ENCODE measurements around the gene PCNX3. TPM values are rescaled to one million over a fixed set of nuclear protein-coding genes. Genes with fewer than 3 reads are reported as not detected.
"Not testable (repeated sequence)": the region's sequence is repeated elsewhere in the genome, so short reads cannot be mapped to it uniquely, and the experiment has no call there.

PCNX3 gene
- total RNA-seq, 2 experiments from 2014 or later, result 29.8 to 32.1 TPM

DNA sequence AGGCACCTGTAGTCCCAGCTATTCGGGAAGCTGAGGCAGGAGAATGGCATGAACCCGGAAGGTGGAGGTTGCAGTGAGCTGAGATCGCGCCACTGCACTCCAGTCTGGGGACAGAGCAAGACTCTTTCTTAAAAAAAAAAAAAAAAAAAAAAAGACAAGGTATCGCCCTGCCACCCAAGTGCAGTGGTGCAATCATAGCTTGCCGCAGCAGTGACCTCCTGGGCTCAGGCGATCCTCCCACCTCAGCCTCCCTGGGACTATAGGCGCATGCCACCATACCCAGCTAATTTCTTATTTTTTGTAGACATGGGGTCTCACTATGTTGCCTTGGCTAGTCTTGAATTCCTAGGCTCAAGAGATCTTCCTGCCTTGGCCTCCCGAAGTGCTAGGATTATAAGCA, 45.3 kb downstream of the PCNX3 start:
- ChIA-PET CTCF (interaction anchor here (0.8 kb wide), 1 partner anchor 22 kb away, joined by 3 read pairs; no protein-coding TSS in a partner anchor), POLR2A (interaction anchor here (0.6 kb wide), 1 partner anchor 157 kb away, joined by 3 read pairs; no protein-coding TSS in a partner anchor)
- intact Hi-C loops (cut with micrococcal nuclease); DNase-seq; H3K27me3 Mint-ChIP-seq; H3K9me3 Mint-ChIP-seq: not testable (repeated sequence)
- Mint-ChIP-seq H3K4me3 (peak overlapping the region; percentile 85), H3K27ac (peak overlapping the region; percentile 88), H3K36me3 (peaks cover 48% of the 10 kb centered on the region), H3K4me1 (ENCODE audit: low read depth) (peaks cover 55% of the 10 kb centered on the region)

DNA sequence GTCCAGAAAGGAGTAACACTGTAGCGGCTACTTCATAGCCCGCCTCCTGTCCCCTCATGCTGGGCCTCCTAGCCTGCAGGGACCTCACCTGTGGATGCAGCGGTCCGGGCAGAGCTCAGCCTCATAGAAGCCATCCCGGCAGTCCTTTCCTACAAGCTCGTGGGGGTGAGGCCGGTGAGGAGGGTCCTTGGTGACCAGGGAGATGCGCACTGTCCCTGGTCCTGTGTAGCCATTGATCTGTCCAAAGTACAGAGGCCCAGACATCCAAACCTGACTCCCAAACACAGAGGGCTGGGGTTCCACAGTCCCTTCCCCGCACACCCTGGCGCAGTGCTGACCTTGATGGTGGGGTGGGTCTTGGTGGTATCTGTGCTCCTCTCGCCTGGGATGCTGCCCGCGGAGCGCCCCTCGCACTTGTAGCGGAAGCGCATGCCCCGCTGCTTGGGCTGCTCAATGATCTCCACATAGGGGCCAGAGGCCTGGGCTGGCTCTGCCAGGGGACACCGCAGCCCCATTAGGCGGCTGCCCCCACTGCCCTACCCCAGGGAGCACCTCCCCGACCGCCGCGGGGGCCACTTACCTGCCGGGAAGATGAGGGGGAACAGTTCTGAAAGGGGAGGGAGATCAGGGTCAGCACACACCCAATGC, 46.1 kb downstream of the PCNX3 start:
- Mint-ChIP-seq H3K4me1 (ENCODE audit: low read depth) (peaks cover 48% of the 10 kb centered on the region), H3K9me3 (no peaks in the 10 kb centered on the region), H3K27ac (peak overlapping the region; percentile 88), H3K36me3 (peaks cover 41% of the 10 kb centered on the region), H3K27me3 (no peaks in the 10 kb centered on the region), H3K4me3 (peak overlapping the region; percentile 85)
- ChIA-PET POLR2A (interaction anchor here (0.5 to 2.4 kb wide), 6 partner anchors 9 to 321 kb away, joined by 3 to 28 read pairs (median 4); partner anchors contain the start of gene PCNX3), CTCF (interaction anchor here (0.8 to 1.1 kb wide), 3 partner anchors 9 to 198 kb away, joined by 3 read pairs; partner anchors contain the start of gene MUS81)
- DNase-seq, result no peak
- intact Hi-C loops (cut with micrococcal nuclease), result loop anchor here (2.0 kb wide), 1 partner anchor 279 kb away; the partner anchor contains the start of gene SLC25A45

DNA sequence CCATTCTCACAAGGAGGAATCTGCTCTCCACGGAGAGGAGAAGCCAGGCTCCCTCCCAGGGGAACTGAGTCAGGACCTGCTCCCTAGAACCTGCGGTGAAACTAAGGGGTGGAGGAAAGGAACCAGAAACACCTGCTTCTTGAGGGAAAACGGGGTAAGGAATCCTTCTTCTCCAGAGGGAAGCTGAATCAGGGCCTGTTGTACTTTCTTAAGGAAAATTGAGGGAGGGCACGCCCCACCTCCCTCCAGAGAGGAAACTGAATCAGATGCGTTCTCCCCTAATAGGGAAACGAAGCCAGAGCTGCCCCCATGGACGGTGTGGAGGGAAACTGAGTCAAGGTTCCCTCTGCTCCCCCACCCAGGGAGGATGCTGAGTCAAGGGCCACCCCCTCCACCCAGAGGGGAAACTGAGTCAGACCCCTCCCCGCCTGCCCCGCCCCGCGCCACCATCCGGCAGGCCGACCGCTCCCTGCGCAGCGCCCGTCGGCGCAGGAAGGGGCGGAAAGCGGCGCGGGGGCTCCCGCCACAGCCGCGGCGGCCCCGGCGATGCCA, 46.7 kb downstream of the PCNX3 start:
- POLR2A ChIA-PET, result interaction anchor here (1.0 to 2.4 kb wide), 11 partner anchors 9 to 256 kb away, joined by 3 to 28 read pairs (median 4); partner anchors contain the start of genes MUS81 and PCNX3
- CTCF ChIA-PET, result interaction anchor here (0.6 to 1.6 kb wide), 8 partner anchors 8 to 360 kb away, joined by 3 to 8 read pairs (median 3); partner anchors contain the start of genes FIBP, MUS81 and PCNX3
- Mint-ChIP-seq H3K27me3 (no peaks in the 10 kb centered on the region), H3K9me3 (no peaks in the 10 kb centered on the region), H3K4me3 (peak overlapping the region; percentile 85), H3K27ac (peak overlapping the region; percentile 88), H3K4me1 (ENCODE audit: low read depth) (peaks cover 42% of the 10 kb centered on the region), H3K36me3 (peaks cover 35% of the 10 kb centered on the region)
- intact Hi-C loops (cut with micrococcal nuclease), result loop anchor here (2.0 kb wide), 1 partner anchor 280 kb away; the partner anchor contains the start of gene SLC25A45
- DNase-seq, result no peak

DNA sequence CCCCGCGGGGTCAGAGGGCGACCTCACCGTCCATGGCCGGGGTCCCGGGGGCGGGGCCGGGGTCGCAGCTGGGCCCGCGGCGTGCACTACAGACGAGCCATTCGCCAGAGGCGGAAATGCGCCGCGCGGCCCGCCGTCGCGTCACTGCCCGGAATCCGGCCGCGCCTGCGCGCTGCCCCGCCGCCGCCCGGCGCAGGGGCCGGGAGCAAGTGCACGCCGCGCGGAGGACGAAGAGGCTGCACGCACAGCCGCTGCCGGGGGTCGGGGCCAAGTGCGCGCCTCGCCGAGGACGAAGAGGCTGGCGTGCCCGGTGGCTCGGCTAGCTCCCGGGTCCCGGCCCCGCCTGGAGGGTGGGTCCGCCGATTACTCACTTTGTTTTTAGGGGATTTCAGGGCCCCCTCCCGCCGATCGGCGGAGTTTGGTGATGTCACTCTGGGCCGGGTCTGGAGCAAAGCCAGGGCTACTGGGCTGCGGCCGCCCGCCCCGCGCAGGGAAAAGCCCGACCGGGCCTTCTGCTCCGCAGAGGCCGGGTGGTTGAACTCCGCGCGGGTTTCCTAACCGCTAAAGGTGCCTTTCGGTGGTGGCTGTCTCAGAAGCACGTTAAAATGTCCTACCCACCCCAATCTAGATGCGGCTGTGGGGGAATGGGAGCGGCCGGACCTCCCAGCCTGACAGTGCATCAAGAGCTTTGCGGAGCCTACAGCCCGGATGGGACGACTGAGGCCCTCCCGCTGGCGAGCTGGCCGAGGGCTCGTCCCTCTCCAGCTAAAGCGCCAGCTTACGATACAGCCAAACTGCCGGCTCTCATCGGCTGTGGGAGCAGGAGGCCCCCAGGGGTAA, 47.4 kb downstream of the PCNX3 start, which contains the start of gene RELA:
TSS of gene RELA (minus strand) at position 118 of the 840 bp plus-strand sequence. CDS start at position 34, 84 bp downstream.
- H3K36me3 Mint-ChIP-seq, result peaks cover 30% of the 10 kb centered on the region

DNA sequence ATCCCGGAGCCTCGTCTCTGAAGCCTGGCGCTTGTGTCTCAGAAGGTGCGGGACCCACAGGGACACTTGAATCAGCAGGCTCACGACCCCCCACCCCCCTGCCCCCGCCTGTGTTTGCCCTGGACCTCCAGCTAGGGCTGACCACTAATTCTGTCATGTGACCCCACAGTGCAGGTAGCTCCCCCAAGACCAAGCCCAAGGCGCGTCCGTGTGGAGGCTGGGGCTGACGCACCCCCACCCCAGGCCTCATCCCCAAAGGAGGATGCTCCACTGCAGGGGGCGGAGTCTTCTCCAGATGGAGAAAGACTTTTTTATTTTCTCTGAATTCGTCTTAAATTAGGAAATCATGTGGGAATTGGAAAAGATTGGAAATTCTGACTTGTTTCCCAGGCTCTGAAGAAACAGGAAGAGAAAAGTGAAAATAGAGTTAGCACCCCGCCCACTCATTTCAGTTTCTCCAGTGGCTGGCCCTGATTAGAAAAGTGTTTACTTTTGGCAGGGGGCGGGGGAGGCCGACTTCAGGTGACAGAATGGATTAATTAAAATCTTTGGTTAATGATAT, 48.1 kb downstream of the PCNX3 start:
- H3K4me1 Mint-ChIP-seq (ENCODE audit: low read depth), result peaks cover 34% of the 10 kb centered on the region
- H3K36me3 Mint-ChIP-seq, result peaks cover 26% of the 10 kb centered on the region
- H3K27me3 Mint-ChIP-seq, result no peaks in the 10 kb centered on the region
- H3K27ac Mint-ChIP-seq, result peak overlapping the region; percentile 95
- peak overlapping the region; percentile 82 for H3K4me3 Mint-ChIP-seq
- intact Hi-C loops (cut with micrococcal nuclease), result loop anchor here (1.0 to 2.0 kb wide), 4 partner anchors 10 to 281 kb away; partner anchors contain the start of genes PCNX3, SIPA1 and SLC25A45
- CTCF ChIA-PET, result interaction anchor here (0.9 to 1.6 kb wide), 10 partner anchors 9 to 227 kb away, joined by 3 to 8 read pairs (median 4); partner anchors contain the start of genes CCDC85B and PCNX3
- DNase-seq, result peak; percentile 68
- POLR2A ChIA-PET, result interaction anchor here (0.6 to 2.4 kb wide), 9 partner anchors 11 to 1576 kb away, joined by 3 to 28 read pairs (median 5); partner anchors contain the start of genes MUS81, NEAT1 and PCNX3
- no peaks in the 10 kb centered on the region for H3K9me3 Mint-ChIP-seq

More for the DNA sequence above, 47.4 kb downstream of the PCNX3 start, which contains the start of gene RELA:
- Mint-ChIP-seq H3K27ac (peak within 1 kb of the TSS; percentile 95), H3K9me3 (no peaks in the 10 kb centered on the region), H3K27me3 (no peaks in the 10 kb centered on the region), H3K4me3 (peak within 1 kb of the TSS; percentile 85), H3K4me1 (ENCODE audit: low read depth) (peaks cover 38% of the 10 kb centered on the region)
- ChIA-PET CTCF (interaction anchor here (0.6 to 1.6 kb wide), 12 partner anchors 9 to 359 kb away, joined by 3 to 8 read pairs (median 3); partner anchors contain the start of genes CCDC85B, FIBP and PCNX3), POLR2A (interaction anchor here (0.5 to 2.4 kb wide), 13 partner anchors 10 to 255 kb away, joined by 3 to 28 read pairs (median 4); partner anchors contain the start of genes MUS81 and PCNX3)
- intact Hi-C loops (cut with micrococcal nuclease), result loop anchor here (1.0 to 2.0 kb wide), 4 partner anchors 10 to 280 kb away; partner anchors contain the start of genes PCNX3, SIPA1 and SLC25A45
- peak; percentile 95 for DNase-seq

DNA sequence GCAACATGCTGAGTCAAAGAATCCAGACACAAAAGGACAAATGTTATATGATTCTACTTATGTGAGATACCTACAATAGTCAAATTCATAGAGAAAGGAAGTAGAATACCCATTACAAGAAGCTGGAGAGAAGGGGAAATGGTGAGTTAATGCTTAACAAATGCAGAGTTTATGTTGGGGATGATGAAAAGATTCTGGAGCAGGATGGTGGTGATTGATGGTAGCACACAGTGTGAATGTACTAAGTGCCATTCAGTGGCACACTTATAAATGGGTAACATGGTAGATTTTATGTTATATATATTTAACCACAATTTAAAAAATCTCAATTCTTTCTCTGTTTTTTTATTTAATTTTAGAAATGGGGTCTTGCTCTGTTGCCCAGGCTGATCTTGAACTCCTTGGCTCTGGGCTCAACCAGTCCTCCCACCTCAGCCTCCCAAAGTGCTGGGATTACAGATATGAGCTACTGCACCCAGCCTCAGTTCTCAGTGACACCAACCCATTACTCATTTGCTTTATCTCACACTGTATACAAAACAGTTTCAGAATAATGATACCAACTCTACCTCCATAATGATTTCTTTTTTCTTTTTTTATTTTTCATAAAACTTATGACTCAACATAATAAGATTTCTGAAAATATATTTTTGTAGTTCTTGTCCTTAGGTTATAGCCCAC, 56.7 kb downstream of the PCNX3 start:
- Mint-ChIP-seq H3K4me1 (ENCODE audit: low read depth) (peaks cover 3% of the 10 kb centered on the region), H3K27me3 (no peaks in the 10 kb centered on the region), H3K9me3 (no peaks in the 10 kb centered on the region), H3K36me3 (no peaks in the 10 kb centered on the region), H3K27ac (no peak overlapping the region), H3K4me3 (no peak overlapping the region)
- DNase-seq, result no peak
- intact Hi-C loops (cut with micrococcal nuclease), result no loop called here
- ChIA-PET POLR2A (no interaction called here), CTCF (interaction anchor here (0.6 to 1.4 kb wide), 2 partner anchors 9 to 107 kb away, joined by 3 read pairs; no protein-coding TSS in a partner anchor)

DNA sequence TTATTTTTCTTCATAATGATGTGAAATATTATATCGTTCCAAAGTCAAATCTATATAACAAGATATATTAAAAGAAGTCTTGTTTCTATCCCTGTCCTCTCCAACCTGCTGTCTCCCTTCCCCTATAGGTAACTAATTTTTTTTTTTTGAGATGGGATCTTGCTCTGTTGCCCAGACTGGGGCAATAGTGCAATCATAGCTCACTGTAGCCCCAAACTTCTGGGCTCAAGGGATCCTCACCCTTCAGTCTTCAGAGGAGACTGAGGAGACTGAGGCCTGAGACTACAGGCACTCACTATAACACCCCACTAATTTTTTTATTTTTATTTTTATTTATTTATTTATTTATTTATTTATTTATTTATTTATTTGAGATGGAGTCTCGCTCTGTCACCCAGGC, 57.4 kb downstream of the PCNX3 start:
- Mint-ChIP-seq H3K27ac (no peak overlapping the region), H3K27me3 (no peaks in the 10 kb centered on the region), H3K36me3 (no peaks in the 10 kb centered on the region), H3K4me3 (no peak overlapping the region), H3K9me3 (no peaks in the 10 kb centered on the region), H3K4me1 (ENCODE audit: low read depth) (peaks cover 3% of the 10 kb centered on the region)
- ChIA-PET POLR2A (no interaction called here), CTCF (interaction anchor here (0.6 kb wide), 1 partner anchor 9 kb away, joined by 3 read pairs; no protein-coding TSS in a partner anchor)
- no peak for DNase-seq
- intact Hi-C loops (cut with micrococcal nuclease), result no loop called here

DNA sequence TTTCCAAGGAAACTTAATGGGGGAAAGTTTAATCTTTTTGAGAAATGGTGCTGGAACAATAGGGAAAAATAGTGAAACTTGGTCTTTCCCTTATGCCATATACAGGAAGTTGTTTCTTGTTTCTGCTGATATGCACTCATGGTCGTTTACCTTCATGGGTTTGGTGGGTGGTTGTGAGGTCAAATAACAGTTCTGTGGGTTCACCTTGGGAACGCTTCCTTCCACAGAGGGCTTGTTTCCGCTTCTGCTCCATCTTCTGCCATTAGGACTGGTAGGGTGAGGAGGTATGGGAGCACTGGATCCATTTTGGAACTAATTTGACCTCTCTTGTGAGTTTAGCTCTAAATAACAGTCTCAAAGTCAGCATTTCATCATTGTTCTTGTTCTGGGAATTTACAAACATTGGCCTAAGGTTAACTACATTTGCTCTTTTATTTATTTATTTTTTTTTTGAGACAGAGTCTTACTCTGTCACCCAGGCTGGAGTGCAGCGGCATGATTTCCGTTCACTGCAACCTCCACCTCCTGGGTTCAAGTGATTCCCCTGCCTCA, 64.7 kb downstream of the PCNX3 start:
- intact Hi-C loops (cut with micrococcal nuclease), result no loop called here

DNA sequence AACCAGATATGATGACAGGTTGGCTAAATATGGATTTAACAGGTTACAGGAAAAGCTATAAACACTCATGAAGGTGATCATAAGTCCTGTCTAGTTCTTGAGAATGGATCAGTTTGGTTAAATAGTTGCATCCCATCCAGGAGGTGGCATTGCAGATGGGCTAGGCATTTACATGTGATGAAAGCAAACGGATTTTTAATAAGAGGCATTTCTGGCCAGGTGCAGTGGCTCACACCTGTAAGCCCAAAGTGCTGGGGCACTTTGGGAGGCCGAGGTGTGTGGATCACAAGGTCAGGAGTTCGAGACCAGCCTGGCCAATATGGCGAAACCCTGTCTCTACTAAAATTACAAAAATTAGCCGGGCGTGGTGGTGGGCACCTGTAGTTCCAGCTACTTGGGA, 67.9 kb downstream of the PCNX3 start:
- H3K27ac Mint-ChIP-seq; H3K27me3 Mint-ChIP-seq; H3K4me3 Mint-ChIP-seq; DNase-seq; CTCF ChIA-PET; H3K4me1 Mint-ChIP-seq (ENCODE audit: low read depth); H3K9me3 Mint-ChIP-seq; H3K36me3 Mint-ChIP-seq; POLR2A ChIA-PET; intact Hi-C loops (cut with micrococcal nuclease): not testable (repeated sequence)

More for the DNA sequence above, 64.7 kb downstream of the PCNX3 start:
- no peaks in the 10 kb centered on the region for H3K9me3 Mint-ChIP-seq
- H3K4me1 Mint-ChIP-seq (ENCODE audit: low read depth), result no peaks in the 10 kb centered on the region
- ChIA-PET POLR2A (no interaction called here), CTCF (interaction anchor here (0.6 kb wide), 1 partner anchor 79 kb away, joined by 3 read pairs; no protein-coding TSS in a partner anchor)
- no peak overlapping the region for H3K27ac Mint-ChIP-seq
- peaks cover 5% of the 10 kb centered on the region for H3K27me3 Mint-ChIP-seq
- H3K4me3 Mint-ChIP-seq, result no peak overlapping the region
- DNase-seq, result no peak
- H3K36me3 Mint-ChIP-seq, result no peaks in the 10 kb centered on the region

DNA sequence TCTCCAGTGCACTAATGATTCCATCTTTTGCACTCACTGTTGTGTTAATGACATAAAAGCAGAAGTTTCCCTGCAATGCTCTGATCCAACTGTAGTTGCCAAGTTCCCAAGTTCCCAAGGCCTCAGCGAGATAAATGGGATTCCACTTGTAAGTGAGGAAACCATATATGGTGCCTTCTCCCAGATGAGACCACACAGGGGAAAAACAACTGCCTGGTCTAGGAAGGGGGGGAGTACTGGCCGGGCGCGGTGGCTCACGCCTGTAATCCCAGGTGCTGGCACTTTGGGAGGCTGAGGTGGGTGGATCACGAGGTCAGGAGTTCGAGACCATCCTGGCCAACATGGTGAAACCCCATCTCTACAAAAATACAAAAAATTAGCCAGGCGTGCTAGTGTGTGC, 70.4 kb downstream of the PCNX3 start:
- Mint-ChIP-seq H3K4me3 (no peak overlapping the region), H3K27me3 (peaks cover 5% of the 10 kb centered on the region), H3K27ac (no peak overlapping the region), H3K9me3 (no peaks in the 10 kb centered on the region), H3K36me3 (no peaks in the 10 kb centered on the region), H3K4me1 (ENCODE audit: low read depth) (no peaks in the 10 kb centered on the region)
- CTCF ChIA-PET, result interaction anchor here (0.6 kb wide), 1 partner anchor 91 kb away, joined by 4 read pairs; no protein-coding TSS in a partner anchor
- intact Hi-C loops (cut with micrococcal nuclease), result no loop called here
- no peak for DNase-seq
- POLR2A ChIA-PET, result no interaction called here

Measured in activated CD4-positive, alpha-beta memory T cell treated with anti-CD3 and anti-CD28 coated beads for 36 hours (primary cell).